ENCODE measurements around the gene MYO7B.

Gene MYO7B

GRCh38 chr2:127631997-127632581 is 96.6 kb downstream of the MYO7B start:
- Histone ChIP-seq H3K27me3 (ENCODE audit: control insufficient read depth in 1 of 2, insufficient read depth in 1 of 2, low read length in 2 of 2) (peaks cover 1 to 4% of the 10 kb centered on the region in 2 experiments), H3K9ac (ENCODE audit: low read length) (no peak overlapping the region), H4K8ac (ENCODE audit: low read length) (no peak overlapping the region), H3K14ac (ENCODE audit: low read length in 2 of 2) (no peak overlapping the region), H3K4me2 (ENCODE audit: low read length, poor library complexity, severe bottlenecking) (no peak overlapping the region), H3K4me3 (ENCODE audit: insufficient read depth in 1 of 2, low read depth in 1 of 2, low read length in 2 of 2) (no peak overlapping the region), H3K4ac (ENCODE audit: low read depth in 1 of 2, low read length in 2 of 2) (no peak overlapping the region), H3K36me3 (ENCODE audit: control insufficient read depth in 1 of 2, insufficient read depth in 2 of 2, low read depth in 1 of 2, low read length in 2 of 2) (no peaks in the 10 kb centered on the region), H3K4me1 (ENCODE audit: control insufficient read depth, insufficient read depth, low read depth, low read length) (peaks cover 13% of the 10 kb centered on the region), H3K23ac (ENCODE audit: low read length in 2 of 2) (no peak overlapping the region), H2AK5ac (ENCODE audit: low read length, severe bottlenecking) (no peak overlapping the region), H2BK120ac (ENCODE audit: low read depth, low read length) (no peak overlapping the region), H3K27ac (ENCODE audit: low read length, poor library complexity, severe bottlenecking) (no peak overlapping the region), H2BK12ac (ENCODE audit: low read length in 2 of 2) (no peak overlapping the region), H3K9me3 (ENCODE audit: control insufficient read depth, low read length) (no peaks in the 10 kb centered on the region), H2AFZ (ENCODE audit: low read depth, low read length) (no peak overlapping the region), H4K91ac (ENCODE audit: low read length) (no peak overlapping the region), H3K18ac (ENCODE audit: low read depth in 1 of 2, low read length in 2 of 2) (no peak overlapping the region), H2BK5ac (ENCODE audit: low read depth, low read length, poor library complexity, severe bottlenecking) (no peak overlapping the region), H2BK15ac (ENCODE audit: low read depth, poor library complexity, severe bottlenecking) (peak overlapping the region; percentile 2), H3K79me1 (replicated peaks; ENCODE audit: low read length, poor library complexity, severe bottlenecking) (no peaks in the 10 kb centered on the region)
- WGBS, result 94% methylated on average over 17 of the region's 17 CpGs
- no peak for DNase-seq

DNA sequence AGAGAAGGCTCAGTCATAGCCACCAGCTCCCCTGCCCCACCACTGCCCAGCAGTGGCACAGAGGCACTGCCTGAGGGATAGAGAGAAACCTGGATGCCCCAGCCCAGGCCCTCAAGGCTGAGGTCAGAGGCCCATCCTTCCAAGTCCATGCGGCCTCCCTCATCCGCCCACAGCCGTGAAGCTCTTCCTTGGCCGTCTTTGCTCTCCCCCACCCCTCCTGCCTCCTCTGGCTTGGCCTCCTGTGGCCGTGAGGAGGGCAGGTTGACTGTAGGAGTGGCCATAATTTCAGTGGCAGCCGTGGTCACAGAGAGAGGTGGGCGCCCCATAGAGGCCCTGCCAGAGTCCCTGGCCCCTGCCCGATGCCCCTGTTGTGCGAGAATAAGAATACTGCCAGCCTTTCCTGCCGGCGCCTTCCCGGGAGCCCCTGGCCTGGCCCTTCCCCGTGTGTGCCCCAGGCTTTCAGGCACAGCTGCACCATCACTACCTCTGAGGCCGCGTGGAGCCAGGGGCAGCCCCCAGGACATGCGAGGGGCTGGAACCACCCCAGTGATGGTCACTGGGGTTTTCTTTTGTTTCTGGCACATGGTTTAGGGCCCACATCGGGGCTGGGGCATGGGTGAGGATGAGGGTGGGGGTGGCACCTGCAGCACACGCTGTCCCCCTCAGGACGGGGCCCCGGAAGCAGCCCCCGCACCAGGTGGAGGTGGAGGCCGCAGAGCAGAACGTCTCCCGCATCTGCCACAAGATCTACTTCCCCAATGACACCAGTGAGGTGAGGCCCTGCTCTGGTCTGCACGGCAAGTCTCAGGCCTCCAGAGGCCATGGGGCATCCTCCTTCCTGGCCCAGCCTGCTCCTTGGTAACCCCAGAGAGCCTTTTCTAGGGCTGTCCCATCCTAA is 97.4 kb downstream of the MYO7B start:
- Histone ChIP-seq H3K27me3 (ENCODE audit: control insufficient read depth in 1 of 2, insufficient read depth in 1 of 2, low read length in 2 of 2) (no peaks in the 10 kb centered on the region), H3K14ac (ENCODE audit: low read length in 2 of 2) (no peak overlapping the region)

GRCh38 chr2:127633556-127634065 is 98.1 kb downstream of the MYO7B start:
- no peak overlapping the region for H3K4me3 ChIP-seq (ENCODE audit: insufficient read depth in 1 of 2, low read depth in 1 of 2, low read length in 2 of 2)
- no peak overlapping the region for H2BK12ac ChIP-seq (ENCODE audit: low read length in 2 of 2)
- H3K9me3 ChIP-seq (ENCODE audit: control insufficient read depth, low read length), result no peaks in the 10 kb centered on the region
- H2AFZ ChIP-seq (ENCODE audit: low read depth, low read length), result peak overlapping the region; percentile 23
- no peak overlapping the region for H3K27ac ChIP-seq (ENCODE audit: low read length, poor library complexity, severe bottlenecking)
- H4K8ac ChIP-seq (ENCODE audit: low read length), result peak overlapping the region; percentile 1
- peak overlapping the region in 1 of 2 experiments; percentile 58 for H3K14ac ChIP-seq (ENCODE audit: low read length in 2 of 2)
- H3K79me1 ChIP-seq (replicated peaks; ENCODE audit: low read length, poor library complexity, severe bottlenecking), result no peaks in the 10 kb centered on the region
- H3K36me3 ChIP-seq (ENCODE audit: control insufficient read depth in 1 of 2, insufficient read depth in 2 of 2, low read depth in 1 of 2, low read length in 2 of 2), result peaks cover 0 to 3% of the 10 kb centered on the region in 2 experiments
- no peaks in the 10 kb centered on the region for H3K27me3 ChIP-seq (ENCODE audit: control insufficient read depth in 1 of 2, insufficient read depth in 1 of 2, low read length in 2 of 2)
- no peak overlapping the region for H3K9ac ChIP-seq (ENCODE audit: low read length)
- no peak overlapping the region for H2BK5ac ChIP-seq (ENCODE audit: low read depth, low read length, poor library complexity, severe bottlenecking)
- no peak overlapping the region for H2AK5ac ChIP-seq (ENCODE audit: low read length, severe bottlenecking)
- H3K23ac ChIP-seq (ENCODE audit: low read length in 2 of 2), result no peak overlapping the region
- H3K18ac ChIP-seq (ENCODE audit: low read depth in 1 of 2, low read length in 2 of 2), result peak overlapping the region; percentile 49 to 74
- no peak overlapping the region for H3K4ac ChIP-seq (ENCODE audit: low read depth in 1 of 2, low read length in 2 of 2)
- H2BK120ac ChIP-seq (ENCODE audit: low read depth, low read length), result no peak overlapping the region
- peak overlapping the region; percentile 52 for H4K91ac ChIP-seq (ENCODE audit: low read length)
- no peak for DNase-seq
- no peak overlapping the region for H3K4me2 ChIP-seq (ENCODE audit: low read length, poor library complexity, severe bottlenecking)
- WGBS, result 82% methylated on average over 9 of the region's 9 CpGs
- no peak overlapping the region for H2BK15ac ChIP-seq (ENCODE audit: low read depth, poor library complexity, severe bottlenecking)
- peaks cover 27% of the 10 kb centered on the region for H3K4me1 ChIP-seq (ENCODE audit: control insufficient read depth, insufficient read depth, low read depth, low read length)

More for the DNA sequence above, 97.4 kb downstream of the MYO7B start:
- Histone ChIP-seq H3K27ac (ENCODE audit: low read length, poor library complexity, severe bottlenecking) (no peak overlapping the region), H4K8ac (ENCODE audit: low read length) (peak overlapping the region; percentile 45), H3K4me1 (ENCODE audit: control insufficient read depth, insufficient read depth, low read depth, low read length) (peaks cover 20% of the 10 kb centered on the region), H3K4me3 (ENCODE audit: insufficient read depth in 1 of 2, low read depth in 1 of 2, low read length in 2 of 2) (no peak overlapping the region), H2AK5ac (ENCODE audit: low read length, severe bottlenecking) (no peak overlapping the region), H2BK15ac (ENCODE audit: low read depth, poor library complexity, severe bottlenecking) (peak overlapping the region; percentile 13), H3K18ac (ENCODE audit: low read depth in 1 of 2, low read length in 2 of 2) (no peak overlapping the region), H3K23ac (ENCODE audit: low read length in 2 of 2) (no peak overlapping the region), H3K9me3 (ENCODE audit: control insufficient read depth, low read length) (no peaks in the 10 kb centered on the region), H3K4ac (ENCODE audit: low read depth in 1 of 2, low read length in 2 of 2) (no peak overlapping the region), H3K9ac (ENCODE audit: low read length) (no peak overlapping the region), H3K79me1 (replicated peaks; ENCODE audit: low read length, poor library complexity, severe bottlenecking) (no peaks in the 10 kb centered on the region), H2BK5ac (ENCODE audit: low read depth, low read length, poor library complexity, severe bottlenecking) (no peak overlapping the region), H2BK12ac (ENCODE audit: low read length in 2 of 2) (peak overlapping the region in 1 of 2 experiments; percentile 43), H4K91ac (ENCODE audit: low read length) (peak overlapping the region; percentile 52), H3K36me3 (ENCODE audit: control insufficient read depth in 1 of 2, insufficient read depth in 2 of 2, low read depth in 1 of 2, low read length in 2 of 2) (no peaks in the 10 kb centered on the region), H2AFZ (ENCODE audit: low read depth, low read length) (no peak overlapping the region), H3K4me2 (ENCODE audit: low read length, poor library complexity, severe bottlenecking) (no peak overlapping the region), H2BK120ac (ENCODE audit: low read depth, low read length) (no peak overlapping the region)
- WGBS, result 91% methylated on average over 25 of the region's 25 CpGs
- DNase-seq, result no peak

GRCh38 chr2:127634066-127634617 is 98.7 kb downstream of the MYO7B start:
- H2AK5ac ChIP-seq (ENCODE audit: low read length, severe bottlenecking), result no peak overlapping the region
- H3K36me3 ChIP-seq (ENCODE audit: control insufficient read depth in 1 of 2, insufficient read depth in 2 of 2, low read depth in 1 of 2, low read length in 2 of 2), result peaks cover 0 to 5% of the 10 kb centered on the region in 2 experiments
- no peak overlapping the region for H2AFZ ChIP-seq (ENCODE audit: low read depth, low read length)
- no peak overlapping the region for H2BK120ac ChIP-seq (ENCODE audit: low read depth, low read length)
- no peak overlapping the region for H4K8ac ChIP-seq (ENCODE audit: low read length)
- peak overlapping the region; percentile 60 for H4K91ac ChIP-seq (ENCODE audit: low read length)
- H3K9me3 ChIP-seq (ENCODE audit: control insufficient read depth, low read length), result no peaks in the 10 kb centered on the region
- no peaks in the 10 kb centered on the region for H3K27me3 ChIP-seq (ENCODE audit: control insufficient read depth in 1 of 2, insufficient read depth in 1 of 2, low read length in 2 of 2)
- no peak for DNase-seq
- H3K4me2 ChIP-seq (ENCODE audit: low read length, poor library complexity, severe bottlenecking), result no peak overlapping the region
- H2BK5ac ChIP-seq (ENCODE audit: low read depth, low read length, poor library complexity, severe bottlenecking), result no peak overlapping the region
- WGBS, result 94% methylated on average over 14 of the region's 16 CpGs
- no peak overlapping the region for H2BK15ac ChIP-seq (ENCODE audit: low read depth, poor library complexity, severe bottlenecking)
- no peak overlapping the region for H2BK12ac ChIP-seq (ENCODE audit: low read length in 2 of 2)
- no peak overlapping the region for H3K14ac ChIP-seq (ENCODE audit: low read length in 2 of 2)
- no peak overlapping the region for H3K23ac ChIP-seq (ENCODE audit: low read length in 2 of 2)
- no peak overlapping the region for H3K4me3 ChIP-seq (ENCODE audit: insufficient read depth in 1 of 2, low read depth in 1 of 2, low read length in 2 of 2)
- H3K9ac ChIP-seq (ENCODE audit: low read length), result no peak overlapping the region
- H3K18ac ChIP-seq (ENCODE audit: low read depth in 1 of 2, low read length in 2 of 2), result peak overlapping the region in 1 of 2 experiments; percentile 74
- no peak overlapping the region for H3K4ac ChIP-seq (ENCODE audit: low read depth in 1 of 2, low read length in 2 of 2)
- no peak overlapping the region for H3K27ac ChIP-seq (ENCODE audit: low read length, poor library complexity, severe bottlenecking)
- H3K79me1 ChIP-seq (replicated peaks; ENCODE audit: low read length, poor library complexity, severe bottlenecking), result no peaks in the 10 kb centered on the region
- H3K4me1 ChIP-seq (ENCODE audit: control insufficient read depth, insufficient read depth, low read depth, low read length), result peaks cover 27% of the 10 kb centered on the region

Measured in mesenchymal stem cell (in vitro differentiated cells and primary cell).